Measurements from ENCODE around the gene UTS2R. TPM values are rescaled to one million over a fixed set of nuclear protein-coding genes. Genes with fewer than 3 reads are reported as not detected.
A peak's percentile ranks its signal among the peaks of the same experiment; 100 is the strongest.

UTS2R gene
- polyA plus RNA-seq, 3 donors = not detected

- H3K4me3 ChIP-seq (replicated peaks in 1 of 3; ENCODE audit: low read depth in 2 of 3, low read length in 3 of 3) = no peak overlapping the region
- Mint-ChIP-seq H3K36me3 (peaks cover 26 to 39% of the 10 kb centered on the region in 2 donors), H3K27me3 (ENCODE audit: low read depth in 3 of 3) (peaks cover 5 to 11% (median 11%) of the 10 kb centered on the region in 3 donors), H3K27ac (peak overlapping the region in 1 of 7 donors; percentile 46), H3K4me1 (peaks cover 10% of the 10 kb centered on the region), H3K9me3 (peaks cover 0 to 6% (median 0%) of the 10 kb centered on the region in 7 donors), H3K4me3 (no peak overlapping the region)
- peaks cover 4 to 5% of the 10 kb centered on the region in 2 donors for H3K4me1 ChIP-seq (ENCODE audit: control insufficient read depth in 1 of 2, insufficient read depth in 2 of 2, low read length in 2 of 2)
- no peak overlapping the region for H2AFZ ChIP-seq (ENCODE audit: insufficient read depth, low read depth, low read length, poor library complexity, severe bottlenecking)
- no peak overlapping the region for H3K9ac ChIP-seq (ENCODE audit: insufficient read depth, low read length, poor library complexity, severe bottlenecking)
- no peak for DNase-seq
- no peak overlapping the region for H3K27ac ChIP-seq (ENCODE audit: low read depth in 1 of 2, low read length in 2 of 2)
- H3K9me3 ChIP-seq (replicated peaks in 1 of 2; ENCODE audit: control insufficient read depth in 1 of 2, insufficient read depth in 1 of 2, low read length in 2 of 2) = no peaks in the 10 kb centered on the region
- TF ChIP-seq CTCF (IDR thresholded peaks at IDR 0.05) = no peak
- peaks cover 0 to 6% of the 10 kb centered on the region in 2 donors for H3K27me3 ChIP-seq (ENCODE audit: control insufficient read depth in 2 of 2, insufficient read depth in 2 of 2, low read length in 2 of 2)
- WGBS (ENCODE audit: insufficient coverage) = 97% methylated on average over 12 of the region's 28 CpGs
- peaks cover 0 to 20% of the 10 kb centered on the region in 2 donors for H3K36me3 ChIP-seq (replicated peaks in 1 of 2; ENCODE audit: control insufficient read depth in 1 of 2, insufficient read depth in 2 of 2, low read length in 2 of 2)
- no peaks in the 10 kb centered on the region for H3K79me2 ChIP-seq (ENCODE audit: insufficient read depth, low read length)
- intact Hi-C loops (cut with micrococcal nuclease) = no loop called here
- no peak overlapping the region for H3K4me2 ChIP-seq (replicated peaks; ENCODE audit: extremely low read depth, low read length, poor library complexity, severe bottlenecking)
- no peaks in the 10 kb centered on the region for H4K20me1 ChIP-seq (ENCODE audit: insufficient read depth, low read length)
These were observed 20.8 kb downstream of the UTS2R start for GRCh38 chr17:82392209-82392920.

- TF ChIP-seq CTCF (IDR thresholded peaks at IDR 0.05) = no peak
- no peaks in the 10 kb centered on the region for H3K9me3 ChIP-seq (replicated peaks in 1 of 2; ENCODE audit: control insufficient read depth in 1 of 2, insufficient read depth in 1 of 2, low read length in 2 of 2)
These were observed 21.4 kb downstream of the UTS2R start for GRCh38 chr17:82392941-82393340.

More at GRCh38 chr17:82392941-82393340, 21.4 kb downstream of the UTS2R start:
- Mint-ChIP-seq H3K27ac (no peak overlapping the region), H3K27me3 (ENCODE audit: low read depth in 3 of 3) (peaks cover under 1 to 8% (median 6%) of the 10 kb centered on the region in 3 donors), H3K4me3 (no peak overlapping the region), H3K36me3 (peaks cover 26 to 44% of the 10 kb centered on the region in 2 donors), H3K9me3 (peaks cover 0 to 6% (median 0%) of the 10 kb centered on the region in 7 donors), H3K4me1 (peaks cover 4% of the 10 kb centered on the region)
- intact Hi-C loops (cut with micrococcal nuclease) = no loop called here
- Histone ChIP-seq H3K79me2 (ENCODE audit: insufficient read depth, low read length) (no peaks in the 10 kb centered on the region), H4K20me1 (ENCODE audit: insufficient read depth, low read length) (no peaks in the 10 kb centered on the region), H2AFZ (ENCODE audit: insufficient read depth, low read depth, low read length, poor library complexity, severe bottlenecking) (no peak overlapping the region), H3K4me1 (ENCODE audit: control insufficient read depth in 1 of 2, insufficient read depth in 2 of 2, low read length in 2 of 2) (no peaks in the 10 kb centered on the region), H3K36me3 (replicated peaks in 1 of 2; ENCODE audit: control insufficient read depth in 1 of 2, insufficient read depth in 2 of 2, low read length in 2 of 2) (peaks cover 0 to 20% of the 10 kb centered on the region in 2 donors), H3K4me2 (replicated peaks; ENCODE audit: extremely low read depth, low read length, poor library complexity, severe bottlenecking) (no peak overlapping the region), H3K27ac (ENCODE audit: low read depth in 1 of 2, low read length in 2 of 2) (no peak overlapping the region), H3K4me3 (replicated peaks in 1 of 3; ENCODE audit: low read depth in 2 of 3, low read length in 3 of 3) (no peak overlapping the region), H3K27me3 (ENCODE audit: control insufficient read depth in 2 of 2, insufficient read depth in 2 of 2, low read length in 2 of 2) (peaks cover 0 to 1% of the 10 kb centered on the region in 2 donors), H3K9ac (ENCODE audit: insufficient read depth, low read length, poor library complexity, severe bottlenecking) (no peak overlapping the region)
- 92% methylated on average over 12 of the region's 15 CpGs for WGBS (ENCODE audit: insufficient coverage)
- no peak for DNase-seq

Measured in CD14-positive monocyte (primary cell).